HG03565 (cell line): ENCODE measurements around the gene SLC2A9.

Experiments used
- ATAC-seq: cut with Tn5 transposase; IDR thresholded peaks from one replicate; pipeline ENCODE4 v1.9.1; 2021; ENCODE audit warnings: mild to moderate bottlenecking, moderate library complexity; ENCODE audit not compliant: unreplicated experiment

SLC2A9 gene

DNA sequence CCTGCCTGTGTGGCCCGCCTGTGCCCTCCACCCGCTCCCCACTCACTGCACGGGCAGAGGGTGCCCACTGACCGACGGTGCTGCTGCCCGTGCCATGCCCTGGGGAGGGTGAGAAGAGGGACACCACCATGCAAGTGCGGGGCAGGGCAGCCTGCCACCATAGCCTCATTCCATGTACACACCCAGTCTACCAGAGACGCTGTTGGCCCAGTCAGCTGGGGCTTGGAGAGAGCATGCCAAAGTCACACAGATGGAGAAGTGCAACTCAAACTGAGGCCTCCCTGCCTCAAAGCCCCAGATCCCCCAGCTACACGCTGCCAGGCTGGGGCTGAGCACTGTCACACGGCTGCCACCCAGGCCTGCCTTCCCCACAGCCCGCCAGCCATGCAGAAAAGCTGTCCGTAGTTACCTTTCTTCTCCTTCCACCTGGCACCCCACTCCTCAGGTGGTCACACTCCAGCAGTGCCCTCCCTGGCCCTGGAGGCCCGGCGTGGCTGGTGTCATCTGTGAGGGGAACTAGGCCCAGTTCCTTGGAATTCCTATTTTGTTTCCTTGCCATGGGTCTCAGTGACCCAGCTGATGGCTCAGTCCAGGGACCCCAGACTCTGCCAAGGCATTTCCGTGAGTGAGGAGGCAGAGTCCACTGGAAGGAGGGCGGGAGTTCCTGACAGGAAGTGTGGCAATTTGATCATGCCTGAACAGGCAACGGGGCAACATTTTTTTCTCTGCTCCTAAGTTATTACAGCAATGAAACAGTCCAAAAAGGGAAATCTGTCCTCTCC, at the start of gene SLC2A9:
Gene SLC2A9, minus strand, starts transcription at position 627 of the 782 bp plus-strand sequence. Its CDS starts 68 bp downstream, at position 559.
- no peak for ATAC-seq

DNA sequence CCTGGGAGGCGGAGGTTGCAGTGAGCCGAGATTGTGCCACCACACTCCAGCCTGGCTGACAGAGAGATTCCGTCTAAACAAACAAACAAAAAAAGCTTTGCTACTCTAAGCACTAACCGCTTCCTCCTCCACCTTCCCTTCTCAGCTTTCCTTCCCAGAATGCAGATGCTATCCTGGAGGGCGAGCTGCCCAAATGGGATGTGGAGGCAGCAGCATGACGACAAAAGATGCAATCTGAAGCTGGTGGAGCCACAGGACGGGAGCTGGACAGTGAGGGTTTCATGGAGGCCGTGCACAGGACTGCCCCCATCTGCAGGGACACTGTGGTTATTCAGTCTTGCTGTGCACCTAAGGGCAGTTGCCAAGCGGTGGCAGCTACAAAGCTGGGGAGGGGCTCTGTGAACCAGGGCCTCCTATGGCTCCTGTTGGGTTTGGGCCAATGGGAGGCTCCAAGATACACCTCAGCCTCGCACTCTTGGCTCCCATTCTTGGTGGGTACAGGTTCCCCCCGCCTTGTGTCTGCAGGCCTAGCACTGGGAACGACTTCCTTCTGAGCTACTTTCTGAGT, 47.9 kb upstream of the SLC2A9 start:
- no peak for ATAC-seq

DNA sequence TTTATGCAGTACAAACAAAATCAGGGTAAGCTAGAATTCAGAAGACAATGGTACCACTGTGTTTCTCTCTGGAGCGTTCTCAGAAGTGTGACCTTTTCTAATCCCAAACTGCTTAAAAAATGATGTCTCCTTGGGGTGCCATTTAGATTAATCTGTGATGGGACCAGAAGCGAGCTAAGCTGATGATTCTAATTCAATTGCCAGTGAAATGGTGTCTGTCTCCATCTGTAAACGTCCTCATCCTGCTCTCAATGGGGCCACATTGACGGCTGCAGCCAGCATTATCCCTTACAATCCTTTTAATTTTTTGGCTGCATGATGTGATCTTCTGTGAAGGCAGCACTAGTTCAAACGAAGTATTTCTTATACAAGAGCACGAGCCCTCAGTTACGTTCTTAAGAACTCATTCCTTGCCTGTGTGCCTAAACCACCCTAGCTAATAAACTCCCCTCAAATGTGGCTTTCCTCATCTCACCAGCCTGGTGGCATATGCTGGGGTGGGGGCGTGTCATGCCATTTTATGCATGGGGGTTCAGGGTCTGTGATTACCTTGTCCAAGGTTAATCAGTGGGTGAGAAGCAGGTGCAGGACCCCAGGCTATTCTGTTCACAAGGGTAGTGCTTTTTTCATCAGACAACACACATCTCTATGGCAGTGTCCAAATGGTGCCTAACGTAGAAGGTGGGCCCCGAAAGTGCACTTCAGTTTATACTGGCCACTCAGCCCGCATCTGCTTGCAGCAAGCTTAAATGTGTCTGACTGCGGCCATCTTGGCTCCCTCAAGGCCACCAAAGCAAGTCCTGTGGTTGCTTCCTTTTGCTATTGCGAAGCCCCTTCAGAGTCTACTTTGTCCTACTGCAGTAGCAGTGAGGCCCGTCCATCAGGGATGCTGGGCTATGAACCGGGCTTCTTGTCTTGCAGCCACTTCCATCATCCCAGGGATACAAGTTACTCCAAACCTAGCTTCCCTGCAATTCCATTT, 45.7 kb upstream of the SLC2A9 start:
- ATAC-seq, result no peak

DNA sequence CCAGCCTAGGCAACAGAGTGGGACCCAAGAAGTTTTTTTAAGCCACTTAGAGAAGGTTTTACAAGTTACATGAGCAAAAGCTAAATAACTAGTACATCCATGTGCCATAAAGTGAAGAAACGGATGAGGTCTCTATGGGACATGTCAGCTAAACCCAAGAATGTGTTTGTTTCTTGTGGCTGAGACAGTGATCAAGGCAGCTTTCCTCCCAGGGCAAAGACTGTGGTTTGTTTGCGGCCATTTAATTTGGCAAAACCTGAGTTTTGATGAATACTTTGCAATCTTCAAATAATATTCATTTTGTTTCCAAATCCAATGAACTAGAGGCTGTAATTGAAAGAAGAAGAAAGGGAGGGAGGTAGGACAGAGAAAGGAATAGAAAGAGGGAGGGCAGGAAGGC, 44.9 kb upstream of the SLC2A9 start:
- no peak for ATAC-seq

DNA sequence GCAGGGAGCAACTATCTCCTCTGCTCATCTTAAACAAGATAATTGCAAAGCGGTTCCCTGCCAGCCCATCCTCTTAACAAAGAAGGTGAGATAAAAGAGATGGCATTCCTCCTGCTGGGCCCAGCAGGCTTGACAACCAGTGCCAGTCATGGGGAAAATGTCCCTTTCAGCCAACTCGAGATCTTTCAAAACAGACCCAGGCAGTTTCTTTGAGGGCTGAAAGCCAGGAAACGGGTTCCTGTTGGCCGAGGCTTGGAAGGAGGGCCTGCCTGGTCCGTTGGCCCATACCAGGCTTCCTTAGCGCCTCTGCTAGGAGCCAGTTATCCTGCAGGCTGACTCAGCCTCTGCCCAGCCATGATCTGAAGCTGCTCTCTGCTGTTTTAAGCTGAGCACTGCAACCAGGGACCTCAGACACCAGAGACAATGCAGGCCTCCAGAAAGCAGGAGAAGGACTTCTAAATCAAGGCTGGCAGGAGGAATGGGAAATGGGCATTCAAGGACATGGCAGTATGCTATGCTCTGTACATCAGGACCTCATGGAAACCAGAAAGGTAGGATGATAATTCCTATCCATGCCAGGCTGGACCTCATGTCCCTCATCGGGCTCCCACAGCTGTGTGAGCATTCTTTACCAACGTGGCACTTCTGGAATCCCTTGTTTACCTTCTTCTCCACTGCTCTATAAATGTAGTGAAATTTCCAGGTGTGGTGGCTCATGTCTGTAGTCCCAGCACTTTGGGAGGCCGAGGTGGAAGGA, 42.4 kb upstream of the SLC2A9 start:
- ATAC-seq, result no peak

DNA sequence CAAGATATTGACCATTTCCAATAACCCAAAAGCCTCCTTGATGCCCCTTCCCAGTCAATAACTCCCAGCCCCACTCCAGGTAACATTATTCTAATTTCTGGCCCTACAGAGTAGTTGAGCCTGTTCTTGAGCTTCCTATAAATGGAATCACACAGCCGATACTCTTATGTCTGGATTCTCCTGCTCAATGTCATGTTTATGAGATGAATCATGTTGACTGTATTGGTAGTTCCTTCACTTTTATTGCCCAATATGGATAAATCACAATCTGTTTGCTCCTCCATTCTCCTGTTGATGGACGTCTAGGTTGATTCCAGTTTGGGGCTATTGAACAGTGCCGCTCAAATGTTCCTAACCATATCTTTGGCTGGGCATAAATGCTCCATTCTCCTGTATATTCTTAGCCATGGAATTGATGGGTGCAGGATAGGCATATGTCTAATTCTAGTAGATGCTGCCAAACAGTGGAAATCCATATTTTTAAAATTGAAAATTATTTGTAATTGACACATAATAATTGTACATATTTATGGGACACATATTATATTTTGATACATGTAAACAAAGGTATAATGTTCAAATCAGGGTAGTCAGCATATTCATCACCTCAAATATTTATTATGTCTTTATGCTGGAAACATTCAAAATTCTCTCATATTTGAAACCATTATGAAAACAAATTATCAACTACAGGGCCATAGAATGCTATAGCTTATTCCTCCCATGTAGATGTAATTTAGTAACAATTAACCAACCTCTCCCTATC, 40.5 kb upstream of the SLC2A9 start:
- ATAC-seq, result no peak

DNA sequence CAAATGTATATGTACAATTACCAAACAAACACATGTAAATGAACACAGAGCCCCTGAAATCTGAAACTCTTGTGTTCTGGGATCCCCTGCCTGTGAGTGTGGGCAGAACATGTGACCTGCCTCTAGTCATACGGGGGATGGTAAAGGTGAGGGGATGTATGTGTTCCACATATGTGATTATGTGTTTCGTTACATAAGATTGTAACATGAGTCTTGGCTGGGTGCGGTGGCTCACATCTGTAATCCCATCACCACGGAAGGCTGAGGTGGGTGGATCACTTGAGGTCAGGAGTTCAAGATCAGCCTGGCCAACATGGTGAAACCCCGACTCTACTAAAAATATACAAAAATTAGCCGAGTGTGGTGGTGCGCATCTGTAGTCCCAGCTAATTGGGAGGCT, 37.1 kb upstream of the SLC2A9 start:
- no peak for ATAC-seq

DNA sequence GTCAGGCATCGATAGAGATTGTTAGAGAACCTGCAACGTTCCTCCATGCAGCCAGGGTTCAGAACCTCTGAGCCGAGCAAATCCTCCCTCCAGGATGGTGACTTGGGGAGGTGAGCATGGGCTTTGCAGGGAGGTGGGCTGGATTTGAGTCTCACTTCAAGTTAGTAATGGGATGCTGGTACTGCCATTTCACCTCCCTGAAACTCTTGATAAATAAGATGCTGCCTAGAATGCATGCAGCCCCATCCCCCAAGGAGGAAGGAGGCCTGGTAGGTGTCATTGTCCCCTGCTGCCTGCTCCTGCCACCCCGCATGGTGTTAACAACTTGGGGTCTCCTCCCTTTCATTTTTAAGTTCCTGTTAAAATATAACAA, 35.7 kb upstream of the SLC2A9 start:
- ATAC-seq, result no peak

DNA sequence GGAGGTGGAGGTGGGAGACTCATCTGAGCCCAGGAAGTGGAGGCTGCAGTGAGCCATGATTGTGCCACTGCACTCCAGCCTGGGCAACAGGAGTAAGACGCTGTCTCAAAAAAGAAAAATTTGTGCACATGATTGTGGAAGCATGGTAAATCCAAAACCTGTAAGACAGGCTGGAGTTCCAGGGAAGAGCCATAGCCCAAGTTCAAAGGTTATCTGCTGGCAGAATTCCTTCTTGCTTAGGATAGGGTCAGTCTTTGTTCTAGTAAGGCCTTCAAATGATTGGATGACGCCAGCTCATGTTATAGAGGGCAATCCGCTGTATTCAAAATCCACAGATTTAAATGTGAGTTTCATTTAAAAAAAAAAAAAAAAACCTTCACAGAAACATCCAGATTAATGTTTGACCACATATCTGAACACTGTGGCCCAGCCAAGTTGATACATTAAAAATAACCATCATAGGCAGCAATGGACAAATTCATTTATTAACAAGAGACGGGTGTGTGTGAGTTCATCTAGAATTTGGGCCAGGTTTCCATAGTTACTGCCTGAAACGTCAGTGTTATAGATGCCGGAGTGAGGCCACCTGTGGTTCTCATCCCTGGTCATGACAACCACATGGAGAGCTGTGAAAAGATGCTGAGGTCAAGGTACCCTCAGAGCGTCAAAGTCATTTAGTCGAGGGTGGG, 35.2 kb upstream of the SLC2A9 start:
- no peak for ATAC-seq

DNA sequence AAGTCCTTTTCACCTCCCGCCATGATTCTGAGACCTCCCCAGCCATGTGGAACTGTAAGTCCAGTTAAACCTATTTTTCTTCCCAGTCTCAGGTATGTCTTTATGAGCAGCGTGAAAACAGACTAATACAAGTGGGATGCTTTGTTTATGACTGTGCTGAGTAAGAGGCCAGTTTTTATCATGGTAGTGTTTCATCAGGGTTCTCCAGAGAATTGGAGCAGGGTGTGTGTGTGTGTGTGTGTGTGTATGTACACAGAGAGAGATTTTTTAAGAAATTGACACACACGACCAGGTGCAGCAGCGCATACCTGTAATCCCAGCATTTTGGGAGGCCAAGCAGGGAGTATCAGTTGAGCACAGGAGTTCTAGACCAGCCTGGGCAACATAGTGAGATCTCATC, 34.6 kb upstream of the SLC2A9 start:
- no peak for ATAC-seq

DNA sequence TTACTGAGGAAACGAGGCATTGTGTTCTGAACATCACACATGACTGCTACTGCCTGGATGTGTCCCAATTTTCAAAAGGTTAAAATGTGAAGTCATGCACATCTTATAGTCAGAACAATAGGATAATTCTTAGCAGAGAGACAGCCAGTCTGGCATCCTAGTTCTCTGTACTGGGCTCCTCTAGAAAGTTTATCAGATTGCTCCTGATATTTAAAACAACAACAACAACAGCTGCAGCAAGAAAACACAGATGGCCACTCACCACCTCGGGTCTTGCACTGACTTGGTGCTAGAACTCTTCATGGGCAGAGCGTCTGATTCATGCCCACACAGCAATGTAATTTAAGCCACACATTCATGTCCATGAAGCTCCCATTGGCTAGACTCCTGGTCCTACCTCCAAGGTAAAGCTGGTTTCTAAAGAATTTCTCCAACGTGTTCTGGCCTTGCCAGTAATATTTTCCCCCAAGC, 33.3 kb upstream of the SLC2A9 start:
- ATAC-seq, result no peak

DNA sequence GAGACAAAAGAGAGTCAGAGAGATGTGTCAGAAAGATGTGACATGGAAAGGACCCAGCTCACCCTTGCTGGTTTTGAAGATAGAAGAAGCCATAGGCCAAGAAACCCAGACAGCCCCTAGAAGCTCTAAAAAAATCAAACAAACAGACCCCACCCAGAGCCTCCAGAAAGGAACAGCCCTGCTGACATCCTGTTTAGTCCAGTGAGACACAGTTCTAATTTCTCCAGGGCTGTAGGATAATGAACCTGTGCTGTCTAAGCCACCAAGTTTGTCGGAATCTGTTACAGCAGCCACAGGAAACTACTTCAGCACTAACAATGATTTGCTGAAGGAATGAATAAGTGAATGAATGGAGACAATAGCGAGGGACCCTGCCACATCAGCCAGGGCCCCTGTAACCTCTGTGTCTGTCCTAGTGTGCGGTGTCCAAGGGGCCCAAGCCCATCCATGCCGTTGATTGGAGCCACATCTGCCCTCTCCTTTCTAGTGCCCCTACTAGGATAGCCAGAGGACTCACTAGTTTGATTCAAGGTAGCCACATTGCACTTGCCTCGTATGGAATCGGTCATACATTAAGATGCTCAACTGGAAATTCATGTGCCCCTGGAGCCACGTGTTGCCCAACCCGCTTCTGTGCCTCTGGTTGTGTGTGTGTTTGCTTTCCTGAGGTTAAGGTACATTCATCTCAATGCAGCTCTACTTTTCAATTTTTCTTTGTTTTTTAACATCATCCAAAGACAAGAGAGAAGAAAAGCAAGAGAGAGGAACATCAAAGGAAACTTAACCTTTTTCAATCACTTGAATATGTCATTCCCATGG, 32.5 kb upstream of the SLC2A9 start:
- ATAC-seq, result no peak

DNA sequence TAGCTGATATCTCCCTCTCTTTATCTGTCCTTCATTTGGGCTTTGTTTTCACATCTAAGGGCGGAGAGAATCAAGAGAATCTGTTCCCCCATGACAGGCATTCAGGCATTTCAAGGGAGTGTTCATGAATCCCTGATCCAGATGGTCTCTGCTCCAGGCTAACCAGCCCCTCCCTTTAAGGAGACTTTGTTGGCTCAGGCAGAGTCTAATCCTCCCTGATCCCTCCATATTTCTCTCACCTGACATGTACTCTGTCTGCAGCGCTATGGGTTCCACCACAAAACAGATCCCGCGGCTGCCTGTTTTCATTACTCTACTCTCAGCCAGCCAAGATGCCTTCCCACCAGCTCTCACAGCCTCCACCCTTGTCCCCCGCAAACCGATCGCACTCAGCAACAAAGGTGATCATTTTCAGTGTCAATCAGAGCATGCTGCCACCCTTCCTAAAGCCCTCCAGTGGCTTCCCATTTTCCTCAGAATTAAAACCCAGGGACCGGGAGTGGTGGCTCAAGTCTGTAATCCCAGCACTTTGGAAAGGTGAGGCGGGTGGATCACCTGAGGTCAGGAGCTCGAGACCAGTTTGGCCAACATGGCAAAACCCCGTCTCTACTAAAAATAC, 30.3 kb upstream of the SLC2A9 start:
- no peak for ATAC-seq

DNA sequence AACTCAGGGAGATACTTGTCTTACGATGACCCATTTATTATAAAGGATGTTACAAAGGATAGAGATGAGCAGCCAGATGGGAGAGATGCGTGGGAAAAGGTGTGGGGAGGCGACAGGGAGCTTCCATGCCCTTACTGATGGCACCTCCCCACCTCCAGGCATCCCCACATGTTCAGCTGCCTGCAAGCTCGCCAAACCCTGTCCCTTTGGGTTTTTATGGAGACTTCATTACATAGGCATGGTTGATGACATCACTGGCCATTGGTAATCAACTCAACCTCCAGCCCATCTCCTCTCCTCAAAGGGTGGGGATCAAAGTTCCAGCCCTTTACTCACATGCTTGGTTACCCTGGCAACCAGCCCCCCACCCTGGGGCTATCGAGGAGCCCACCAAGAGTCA, 29.4 kb upstream of the SLC2A9 start:
- no peak for ATAC-seq

DNA sequence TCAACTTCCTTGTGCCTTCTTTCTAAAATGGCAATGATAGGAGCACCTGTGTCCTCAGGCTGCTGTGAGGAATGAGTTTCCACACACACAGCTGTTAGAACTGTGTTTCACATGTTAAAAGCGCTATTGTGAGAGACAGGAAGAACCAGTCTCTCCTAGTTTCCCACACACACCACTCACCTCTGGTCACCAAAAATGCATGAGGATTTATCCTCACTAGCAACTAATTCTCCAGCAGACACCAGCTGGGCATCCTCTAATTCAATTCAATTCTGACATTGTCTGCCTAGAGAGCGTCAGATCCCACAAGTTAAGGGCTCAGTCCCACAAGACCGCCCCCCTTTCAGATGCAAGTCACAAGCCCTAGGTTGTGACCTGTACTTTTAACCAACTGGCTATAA, 29.0 kb upstream of the SLC2A9 start:
- no peak for ATAC-seq

DNA sequence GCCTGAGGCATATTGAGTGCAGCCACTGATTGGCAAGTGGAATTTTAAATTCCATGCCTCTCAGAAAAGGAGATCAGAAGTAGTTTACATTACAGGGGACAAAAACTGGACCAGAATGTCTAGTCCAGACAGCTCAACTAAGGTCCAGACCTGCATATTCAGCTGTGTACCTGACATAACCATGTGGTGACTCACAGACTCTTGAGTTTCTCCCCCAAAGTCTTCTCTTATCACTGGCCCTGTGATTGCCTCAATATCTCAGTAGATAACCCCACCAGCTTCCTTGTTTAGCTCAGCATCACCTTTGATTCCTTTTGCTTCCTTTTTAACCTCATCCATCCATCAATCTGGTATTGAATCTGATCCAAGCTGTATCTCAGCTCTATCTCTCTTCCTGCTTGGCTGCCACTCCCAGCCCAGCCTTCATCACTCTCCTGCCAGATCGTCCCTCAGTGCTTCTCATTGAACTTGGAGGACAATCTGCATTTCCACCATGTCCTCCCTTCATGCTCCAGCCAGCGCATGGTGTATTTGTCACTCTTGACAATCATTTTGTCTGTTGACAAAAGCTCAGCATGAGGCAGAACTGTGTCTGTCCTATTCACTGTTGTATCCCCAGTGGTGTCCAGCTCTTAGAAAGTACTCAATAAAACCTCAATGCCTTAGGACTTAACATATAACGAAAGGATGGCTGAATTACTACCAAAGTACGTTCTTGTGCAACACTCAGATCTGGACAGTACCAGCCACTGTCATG, 27.8 kb upstream of the SLC2A9 start:
- ATAC-seq, result no peak

DNA sequence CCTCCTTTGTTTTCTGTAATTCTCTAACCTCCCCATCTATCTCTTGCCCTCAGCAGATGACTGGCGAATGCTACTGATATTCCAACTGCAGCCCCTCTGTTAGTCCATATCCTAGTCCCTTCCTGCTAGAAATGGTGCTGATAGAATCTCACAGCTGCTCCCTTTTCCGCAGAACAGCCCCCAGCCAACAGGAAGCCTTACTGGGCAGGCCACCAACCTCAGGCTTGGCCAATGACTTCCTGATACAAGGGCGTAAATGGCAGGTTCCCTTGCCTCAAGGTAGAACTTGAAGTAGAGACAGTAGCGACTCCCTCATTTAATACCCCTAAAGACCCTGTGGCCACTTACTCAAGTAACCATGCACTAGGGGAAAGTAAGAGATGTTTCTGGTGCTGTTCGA, 26.7 kb upstream of the SLC2A9 start:
- ATAC-seq, result no peak
